CD4-positive, alpha-beta T cell (primary cell): ENCODE measurements around the gene HMGCLL1. TPM values are rescaled to one million over a fixed set of nuclear protein-coding genes. Genes with fewer than 3 reads are reported as not detected.

Experiments used
- ATAC-seq: fragments of 200-7000 bp; cut with Tn5 transposase; one replicate; pipeline ENCODE4 v1.10.0; 2022; ENCODE audit warnings: mild to moderate bottlenecking; ENCODE audit not compliant: poor library complexity
- CTCF ChIA-PET: fragments of 350-600 bp; sonication (Branson Sonifier 250); formaldehyde crosslinking; loops from one replicate; lab custom pipeline; 2021; ENCODE audit warnings: antibody characterized with exemption, inconsistent platforms; lab: Charles Lee
- POLR2A ChIA-PET: fragments of 350-600 bp; sonication (Branson Sonifier 250); formaldehyde crosslinking; loops from one replicate; lab custom pipeline; 2021; ENCODE audit warnings: antibody characterized with exemption, inconsistent platforms; lab: Charles Lee
- DNase-seq, 14 experiments: peaks; one replicate each; pipeline ENCODE4 v3.0.0-alpha.2; 2013 to 2020; ENCODE audit warnings: mixed read lengths in 2 of 14
- H3K27ac ChIP-seq, 2 donors: one replicate each; pipeline versions ENCODE4 v1.5.1 to v1.7.0; 2013; ENCODE audit warnings: low read length in 2 of 2, low read depth in 1 of 2, mild to moderate bottlenecking in 1 of 2
- H3K27me3 ChIP-seq, 2 experiments: 1 replicate in 1 of 2; 2 replicates in 1 of 2; pipeline versions ENCODE4 v1.6.1 to v1.7.0; 2013; ENCODE audit warnings: low read length in 2 of 2, control low read depth in 1 of 2, mild to moderate bottlenecking in 1 of 2, moderate library complexity in 1 of 2; ENCODE audit not compliant: insufficient read depth in 2 of 2, control insufficient read depth in 1 of 2
- H3K36me3 ChIP-seq: one replicate; pipeline ENCODE4 v1.6.1; 2013; ENCODE audit warnings: low read length, control low read depth; ENCODE audit not compliant: insufficient read depth
- H3K4me1 ChIP-seq: one replicate; pipeline ENCODE4 v1.6.1; 2013; ENCODE audit warnings: low read length, control low read depth; ENCODE audit not compliant: insufficient read depth
- H3K4me3 ChIP-seq: one replicate; pipeline ENCODE4 v1.5.1; 2013; ENCODE audit warnings: mild to moderate bottlenecking, low read length, moderate library complexity
- H3K9me3 ChIP-seq, 2 experiments: 1 replicate in 1 of 2; 2 replicates in 1 of 2; pipeline versions ENCODE4 v1.6.1 to v1.7.0; 2013; ENCODE audit warnings: low read length in 2 of 2, mild to moderate bottlenecking in 2 of 2, control low read depth in 1 of 2, moderate library complexity in 1 of 2; ENCODE audit not compliant: control insufficient read depth in 1 of 2, insufficient read depth in 1 of 2
- H3K27ac Mint-ChIP-seq: one replicate; pipeline ENCODE4 v1.8.0; 2020; ENCODE audit warnings: mixed read lengths
- H3K27me3 Mint-ChIP-seq: one replicate; pipeline ENCODE4 v1.8.0; 2021; ENCODE audit warnings: mixed read lengths
- H3K36me3 Mint-ChIP-seq: one replicate; pipeline ENCODE4 v1.8.0; 2021; ENCODE audit warnings: low read depth, mixed read lengths
- H3K4me1 Mint-ChIP-seq: one replicate; pipeline ENCODE4 v1.8.0; 2021; ENCODE audit warnings: low read depth, mixed read lengths
- H3K4me3 Mint-ChIP-seq: one replicate; pipeline ENCODE4 v1.8.0; 2020; ENCODE audit warnings: mild to moderate bottlenecking, mixed read lengths
- H3K9me3 Mint-ChIP-seq: one replicate; pipeline ENCODE4 v1.8.0; 2020; ENCODE audit warnings: mixed read lengths
- CTCF ChIP-seq: fragments of 200-600 bp; IDR thresholded peaks from one replicate; pipeline ENCODE4 v1.8.0; 2022; ENCODE audit warnings: antibody characterized with exemption, mild to moderate bottlenecking
- intact Hi-C, 2 experiments: fragments of 100-400 bp; cut with DNase I in 1 of 2; cut with micrococcal nuclease in 1 of 2; formaldehyde crosslinking; loops; one replicate each; pipeline versions ENCODE4 v1.15.1 to v1.9.0; 2023 to 2025; cut with DNase I, micrococcal nuclease
- total RNA-seq, 174 experiments: library from RNA in 2 of 174; stranded (reverse) in 2 of 174; gene quantifications; one replicate each; pipeline ENCODE4 v1.2.3 and lab custom pipeline; 2021 to 2026

HMGCLL1 gene
- total RNA-seq, 2 experiments from 2014 or later = not detected

GRCh38 chr6:55474382-55474781 is 104.6 kb downstream of the HMGCLL1 start:
- CTCF ChIA-PET = no interaction called here
- DNase-seq (no peak), ATAC-seq (no peak)
- Mint-ChIP-seq H3K4me1 (no peaks in the 10 kb centered on the region), H3K9me3 (peaks cover 8% of the 10 kb centered on the region), H3K27ac (no peak overlapping the region), H3K36me3 (no peaks in the 10 kb centered on the region), H3K27me3 (no peaks in the 10 kb centered on the region), H3K4me3 (no peak overlapping the region)
- no peaks in the 10 kb centered on the region for H3K36me3 ChIP-seq
- H3K27ac ChIP-seq = no peak overlapping the region
- intact Hi-C loops = no loop called here
- H3K9me3 ChIP-seq = no peaks in the 10 kb centered on the region
- H3K27me3 ChIP-seq = no peaks in the 10 kb centered on the region
- no peak for TF ChIP-seq CTCF
- POLR2A ChIA-PET = no interaction called here
- no peak overlapping the region for H3K4me3 ChIP-seq
- no peaks in the 10 kb centered on the region for H3K4me1 ChIP-seq

DNA sequence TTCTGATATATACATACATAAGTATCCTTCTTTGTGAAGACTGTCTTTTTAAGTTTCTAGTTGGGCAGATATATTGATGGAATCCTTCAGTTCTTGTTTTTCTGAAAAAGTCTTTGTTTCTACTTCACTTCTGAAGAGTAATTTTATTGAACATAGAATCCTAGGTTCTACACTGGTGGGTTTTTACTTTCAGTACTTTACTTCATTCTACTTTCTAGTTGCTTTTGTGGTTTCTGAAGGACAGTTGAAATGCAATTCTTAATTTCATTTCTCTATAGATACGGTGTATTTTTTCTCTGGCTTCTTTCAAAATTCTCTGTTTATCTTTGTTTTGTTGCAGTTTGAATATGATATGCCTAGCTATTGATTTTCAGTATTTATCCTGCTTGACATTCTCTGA is 105.3 kb downstream of the HMGCLL1 start:
- no peaks in the 10 kb centered on the region for H3K4me1 ChIP-seq
- Mint-ChIP-seq H3K4me1 (no peaks in the 10 kb centered on the region), H3K4me3 (no peak overlapping the region), H3K36me3 (no peaks in the 10 kb centered on the region), H3K9me3 (peaks cover 7% of the 10 kb centered on the region), H3K27ac (no peak overlapping the region), H3K27me3 (no peaks in the 10 kb centered on the region)
- H3K27me3 ChIP-seq = no peaks in the 10 kb centered on the region
- no peak overlapping the region for H3K4me3 ChIP-seq
- ChIA-PET CTCF (no interaction called here), POLR2A (no interaction called here)
- ATAC-seq (no peak), DNase-seq (no peak)
- intact Hi-C loops = no loop called here
- TF ChIP-seq CTCF = no peak
- H3K27ac ChIP-seq = no peak overlapping the region
- H3K9me3 ChIP-seq = no peaks in the 10 kb centered on the region
- H3K36me3 ChIP-seq = no peaks in the 10 kb centered on the region

DNA sequence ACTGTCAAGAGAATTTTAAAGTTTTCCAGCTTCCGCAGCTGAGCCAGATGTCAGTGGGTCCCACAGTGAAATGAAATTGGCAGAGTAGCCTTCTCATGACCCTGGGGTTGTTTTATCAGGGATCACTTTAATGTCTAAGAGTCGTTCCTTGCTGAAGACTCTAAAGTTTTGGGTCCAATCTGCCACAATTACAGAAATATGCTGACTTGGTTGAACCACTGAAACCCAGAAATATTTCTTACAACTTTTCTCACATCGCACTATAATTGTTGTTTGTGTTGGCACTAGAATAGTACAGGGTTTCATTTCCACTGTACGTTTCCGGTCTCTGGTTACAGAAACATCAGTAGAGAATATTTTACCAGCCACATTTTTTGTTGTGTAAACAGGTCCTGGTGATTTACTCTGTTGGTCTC is 109.0 kb downstream of the HMGCLL1 start:
- no peaks in the 10 kb centered on the region for H3K4me1 Mint-ChIP-seq
- no peak overlapping the region for H3K4me3 Mint-ChIP-seq
- no peaks in the 10 kb centered on the region for H3K36me3 ChIP-seq
- no peaks in the 10 kb centered on the region for H3K27me3 Mint-ChIP-seq
- ChIA-PET CTCF (no interaction called here), POLR2A (no interaction called here)
- H3K4me3 ChIP-seq = no peak overlapping the region
- H3K4me1 ChIP-seq = no peaks in the 10 kb centered on the region
- peaks cover 9% of the 10 kb centered on the region for H3K9me3 Mint-ChIP-seq
- intact Hi-C loops = no loop called here
- no peak overlapping the region for H3K27ac Mint-ChIP-seq
- no peak for TF ChIP-seq CTCF
- DNase-seq = no peak
- no peaks in the 10 kb centered on the region for H3K27me3 ChIP-seq
- no peaks in the 10 kb centered on the region for H3K36me3 Mint-ChIP-seq
- ATAC-seq = no peak
- H3K9me3 ChIP-seq = no peaks in the 10 kb centered on the region
- H3K27ac ChIP-seq = no peak overlapping the region
